Cardiac muscle cell (in vitro differentiated cells and primary cell): ENCODE data around the gene SIL1. TPM values are rescaled to one million over a fixed set of nuclear protein-coding genes. Genes with fewer than 3 reads are reported as not detected.

ENCODE experiments used
- DNase-seq, 2 donors: peaks; one replicate each; pipeline versions ENCODE4 v3.0.0 to v3.0.0-alpha.2; 2010 to 2017; ENCODE audit warnings: low read depth in 1 of 2, low spot score in 1 of 2
- H3K27ac ChIP-seq: fragments of 200-600 bp; sonication (generic); 2 replicates; pipeline ENCODE4 v1.5.1; 2016
- H3K27me3 ChIP-seq: fragments of 200-600 bp; sonication (generic); 2 replicates; pipeline ENCODE4 v1.6.0; 2016; ENCODE audit warnings: control low read depth
- H3K36me3 ChIP-seq: fragments of 200-600 bp; sonication (generic); 2 replicates; pipeline ENCODE4 v1.5.1; 2016; ENCODE audit warnings: control low read depth
- H3K4me1 ChIP-seq: fragments of 200-600 bp; sonication (generic); 2 replicates; pipeline ENCODE4 v1.8.1; 2017; ENCODE audit warnings: low read depth, mild to moderate bottlenecking, mixed run types
- H3K4me3 ChIP-seq: fragments of 200-600 bp; sonication (generic); 2 replicates; pipeline ENCODE4 v1.5.1; 2016; ENCODE audit warnings: mild to moderate bottlenecking
- H3K9me3 ChIP-seq: fragments of 200-600 bp; sonication (generic); 2 replicates; pipeline ENCODE4 v1.5.1; 2017; ENCODE audit warnings: low read depth, mild to moderate bottlenecking, control low read depth
- CTCF ChIP-seq: IDR thresholded peaks from 2 replicates; pipeline ENCODE4 v1.5.1; 2012; ENCODE audit warnings: low read depth, mild to moderate bottlenecking, low read length
- polyA plus RNA-seq: library from polyadenylated mRNA; unstranded; fragments of >200 nt; fragmentation: Nextera tagmentation; extraction: Ambion mirVana; gene quantifications from 2 replicates; pipeline ENCODE4 v1.2.1, GENCODE V29; 2016
- total RNA-seq: library from RNA; depleted of rRNA; stranded (reverse); fragments of >200 nt; gene quantifications from 2 replicates; pipeline ENCODE4 v1.2.3, GENCODE V29; 2016

The SIL1 gene
- total and polyA plus RNA-seq, 2 experiments from 2014 or later: 40.5 to 49.8 TPM

- Histone ChIP-seq H3K4me3 (no peak overlapping the region), H3K4me1 (peaks cover 13% of the 10 kb centered on the region), H3K9me3 (no peaks in the 10 kb centered on the region), H3K27me3 (no peaks in the 10 kb centered on the region), H3K27ac (no peak overlapping the region), H3K36me3 (no peaks in the 10 kb centered on the region)
- no peak for DNase-seq
- TF ChIP-seq CTCF: no peak
Measured at GRCh38 chr5:139121120-139121519, 77.0 kb downstream of the SIL1 start.

GRCh38 chr5:139120521-139120920 is 77.6 kb downstream of the SIL1 start:
- no peak for TF ChIP-seq CTCF
- Histone ChIP-seq H3K27ac (no peak overlapping the region), H3K4me1 (peaks cover 13% of the 10 kb centered on the region), H3K36me3 (no peaks in the 10 kb centered on the region), H3K4me3 (no peak overlapping the region), H3K9me3 (no peaks in the 10 kb centered on the region), H3K27me3 (no peaks in the 10 kb centered on the region)
- no peak for DNase-seq

- H3K4me3 ChIP-seq: no peak overlapping the region
- no peaks in the 10 kb centered on the region for H3K27me3 ChIP-seq
- no peaks in the 10 kb centered on the region for H3K9me3 ChIP-seq
- H3K4me1 ChIP-seq: peaks cover 13% of the 10 kb centered on the region
- H3K36me3 ChIP-seq: no peaks in the 10 kb centered on the region
- no peak for DNase-seq
- TF ChIP-seq CTCF: no peak
- no peak overlapping the region for H3K27ac ChIP-seq
Measured at GRCh38 chr5:139118804-139119203, 79.4 kb downstream of the SIL1 start.

- Histone ChIP-seq H3K4me3 (no peak overlapping the region), H3K27ac (no peak overlapping the region), H3K27me3 (no peaks in the 10 kb centered on the region), H3K9me3 (no peaks in the 10 kb centered on the region), H3K4me1 (peaks cover 13% of the 10 kb centered on the region), H3K36me3 (no peaks in the 10 kb centered on the region)
- TF ChIP-seq CTCF: no peak
- DNase-seq: no peak
Measured at GRCh38 chr5:139117342-139117884, 80.8 kb downstream of the SIL1 start.

- DNase-seq: no peak
- Histone ChIP-seq H3K36me3 (no peaks in the 10 kb centered on the region), H3K9me3 (no peaks in the 10 kb centered on the region), H3K27me3 (no peaks in the 10 kb centered on the region), H3K4me3 (no peak overlapping the region), H3K4me1 (peaks cover 11% of the 10 kb centered on the region), H3K27ac (no peak overlapping the region)
- TF ChIP-seq CTCF: no peak
Measured at GRCh38 chr5:139116100-139116655, 82.0 kb downstream of the SIL1 start.
